Measurements from ENCODE around the gene MARCHF10. TPM values are rescaled to one million over a fixed set of nuclear protein-coding genes. Genes with fewer than 3 reads are reported as not detected.
A peak's percentile ranks its signal among the peaks of the same experiment; 100 is the strongest.

Gene MARCHF10
- total and polyA plus RNA-seq, 9 of the 15 experiments (the other 6 are each of a cell fraction or from before 2014, with no cell fraction given), result not detected

- TF ChIP-seq, protein P1, sequence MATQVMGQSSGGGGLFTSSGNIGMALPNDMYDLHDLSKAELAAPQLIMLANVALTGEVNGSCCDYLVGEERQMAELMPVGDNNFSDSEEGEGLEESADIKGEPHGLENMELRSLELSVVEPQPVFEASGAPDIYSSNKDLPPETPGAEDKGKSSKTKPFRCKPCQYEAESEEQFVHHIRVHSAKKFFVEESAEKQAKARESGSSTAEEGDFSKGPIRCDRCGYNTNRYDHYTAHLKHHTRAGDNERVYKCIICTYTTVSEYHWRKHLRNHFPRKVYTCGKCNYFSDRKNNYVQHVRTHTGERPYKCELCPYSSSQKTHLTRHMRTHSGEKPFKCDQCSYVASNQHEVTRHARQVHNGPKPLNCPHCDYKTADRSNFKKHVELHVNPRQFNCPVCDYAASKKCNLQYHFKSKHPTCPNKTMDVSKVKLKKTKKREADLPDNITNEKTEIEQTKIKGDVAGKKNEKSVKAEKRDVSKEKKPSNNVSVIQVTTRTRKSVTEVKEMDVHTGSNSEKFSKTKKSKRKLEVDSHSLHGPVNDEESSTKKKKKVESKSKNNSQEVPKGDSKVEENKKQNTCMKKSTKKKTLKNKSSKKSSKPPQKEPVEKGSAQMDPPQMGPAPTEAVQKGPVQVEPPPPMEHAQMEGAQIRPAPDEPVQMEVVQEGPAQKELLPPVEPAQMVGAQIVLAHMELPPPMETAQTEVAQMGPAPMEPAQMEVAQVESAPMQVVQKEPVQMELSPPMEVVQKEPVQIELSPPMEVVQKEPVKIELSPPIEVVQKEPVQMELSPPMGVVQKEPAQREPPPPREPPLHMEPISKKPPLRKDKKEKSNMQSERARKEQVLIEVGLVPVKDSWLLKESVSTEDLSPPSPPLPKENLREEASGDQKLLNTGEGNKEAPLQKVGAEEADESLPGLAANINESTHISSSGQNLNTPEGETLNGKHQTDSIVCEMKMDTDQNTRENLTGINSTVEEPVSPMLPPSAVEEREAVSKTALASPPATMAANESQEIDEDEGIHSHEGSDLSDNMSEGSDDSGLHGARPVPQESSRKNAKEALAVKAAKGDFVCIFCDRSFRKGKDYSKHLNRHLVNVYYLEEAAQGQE (IDR thresholded peaks at IDR 0.05; ENCODE audit: borderline replicate concordance), result peak; percentile 50; the same call in 1 of the 2 replicates
- TF ChIP-seq, protein P1 (CRISPR knock-in tag; IDR thresholded peaks at IDR 0.05; ENCODE audit: low read depth), result no peak
- TF ChIP-seq PHTF2 (CRISPR knock-in tag; IDR thresholded peaks at IDR 0.05), result no peak
- peak; percentile 58; the same call in 1 of the 2 replicates for TF ChIP-seq TFAP4 (CRISPR knock-in tag; IDR thresholded peaks at IDR 0.05; ENCODE audit: borderline replicate concordance)
- 0 out of 2 replicates have a peak, but pooled peaks have one; percentile 22 for TF ChIP-seq RB1 (IDR thresholded peaks at IDR 0.05; ENCODE audit: low read depth)
- no peak for TF ChIP-seq SOX6 (IDR thresholded peaks at IDR 0.05)
- peak in 1 of 2 experiments; percentile 20; a peak in 2 of 4 replicates for TF ChIP-seq KDM1A (IDR thresholded peaks at IDR 0.05)
- TF ChIP-seq, protein P2, sequence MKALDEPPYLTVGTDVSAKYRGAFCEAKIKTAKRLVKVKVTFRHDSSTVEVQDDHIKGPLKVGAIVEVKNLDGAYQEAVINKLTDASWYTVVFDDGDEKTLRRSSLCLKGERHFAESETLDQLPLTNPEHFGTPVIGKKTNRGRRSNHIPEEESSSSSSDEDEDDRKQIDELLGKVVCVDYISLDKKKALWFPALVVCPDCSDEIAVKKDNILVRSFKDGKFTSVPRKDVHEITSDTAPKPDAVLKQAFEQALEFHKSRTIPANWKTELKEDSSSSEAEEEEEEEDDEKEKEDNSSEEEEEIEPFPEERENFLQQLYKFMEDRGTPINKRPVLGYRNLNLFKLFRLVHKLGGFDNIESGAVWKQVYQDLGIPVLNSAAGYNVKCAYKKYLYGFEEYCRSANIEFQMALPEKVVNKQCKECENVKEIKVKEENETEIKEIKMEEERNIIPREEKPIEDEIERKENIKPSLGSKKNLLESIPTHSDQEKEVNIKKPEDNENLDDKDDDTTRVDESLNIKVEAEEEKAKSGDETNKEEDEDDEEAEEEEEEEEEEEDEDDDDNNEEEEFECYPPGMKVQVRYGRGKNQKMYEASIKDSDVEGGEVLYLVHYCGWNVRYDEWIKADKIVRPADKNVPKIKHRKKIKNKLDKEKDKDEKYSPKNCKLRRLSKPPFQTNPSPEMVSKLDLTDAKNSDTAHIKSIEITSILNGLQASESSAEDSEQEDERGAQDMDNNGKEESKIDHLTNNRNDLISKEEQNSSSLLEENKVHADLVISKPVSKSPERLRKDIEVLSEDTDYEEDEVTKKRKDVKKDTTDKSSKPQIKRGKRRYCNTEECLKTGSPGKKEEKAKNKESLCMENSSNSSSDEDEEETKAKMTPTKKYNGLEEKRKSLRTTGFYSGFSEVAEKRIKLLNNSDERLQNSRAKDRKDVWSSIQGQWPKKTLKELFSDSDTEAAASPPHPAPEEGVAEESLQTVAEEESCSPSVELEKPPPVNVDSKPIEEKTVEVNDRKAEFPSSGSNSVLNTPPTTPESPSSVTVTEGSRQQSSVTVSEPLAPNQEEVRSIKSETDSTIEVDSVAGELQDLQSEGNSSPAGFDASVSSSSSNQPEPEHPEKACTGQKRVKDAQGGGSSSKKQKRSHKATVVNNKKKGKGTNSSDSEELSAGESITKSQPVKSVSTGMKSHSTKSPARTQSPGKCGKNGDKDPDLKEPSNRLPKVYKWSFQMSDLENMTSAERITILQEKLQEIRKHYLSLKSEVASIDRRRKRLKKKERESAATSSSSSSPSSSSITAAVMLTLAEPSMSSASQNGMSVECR (CRISPR knock-in tag; IDR thresholded peaks at IDR 0.05), result no peak
- no peak for TF ChIP-seq ZNF512 (tag; IDR thresholded peaks at IDR 0.05)
- TF ChIP-seq COPS2 (conservative IDR thresholded peaks at IDR 0.05), result no peak
- TF ChIP-seq CREM (IDR thresholded peaks at IDR 0.05; ENCODE audit: low read depth), result 0 out of 2 replicates have a peak, but pooled peaks have one; percentile 17
Measured at GRCh38 chr17:62692721-62693431, 115.2 kb downstream of the MARCHF10 start (continued).

Data from K562 (cell line).